Memory B cell (primary cell): Measurements from ENCODE around the gene NTSR1.

ENCODE experiments used
- ATAC-seq: fragments of 150-1000 bp; cut with Tn5 transposase; 2 replicates; pipeline ENCODE4 v1.10.0; 2021; ENCODE audit warnings: low read depth, mild to moderate bottlenecking, moderate library complexity
- DNase-seq, 2 donors: peaks; one replicate each; pipeline ENCODE4 v3.0.0; 2022; ENCODE audit warnings: low spot score in 2 of 2
- H3K27ac Mint-ChIP-seq: one replicate; pipeline ENCODE4 v1.8.0; 2022; ENCODE audit warnings: mild to moderate bottlenecking, moderate library complexity, mixed read lengths
- H3K27me3 Mint-ChIP-seq: one replicate; pipeline ENCODE4 v1.8.0; 2022; ENCODE audit warnings: mixed read lengths
- H3K36me3 Mint-ChIP-seq: one replicate; pipeline ENCODE4 v1.8.0; 2022; ENCODE audit warnings: mild to moderate bottlenecking, mixed read lengths
- H3K4me1 Mint-ChIP-seq: one replicate; pipeline ENCODE4 v1.8.0; 2022; ENCODE audit warnings: mixed read lengths
- H3K4me3 Mint-ChIP-seq: one replicate; pipeline ENCODE4 v1.8.0; 2022; ENCODE audit warnings: mild to moderate bottlenecking, moderate library complexity, mixed read lengths
- H3K9me3 Mint-ChIP-seq: one replicate; pipeline ENCODE4 v1.8.0; 2022; ENCODE audit warnings: mixed read lengths

NTSR1 gene

DNA sequence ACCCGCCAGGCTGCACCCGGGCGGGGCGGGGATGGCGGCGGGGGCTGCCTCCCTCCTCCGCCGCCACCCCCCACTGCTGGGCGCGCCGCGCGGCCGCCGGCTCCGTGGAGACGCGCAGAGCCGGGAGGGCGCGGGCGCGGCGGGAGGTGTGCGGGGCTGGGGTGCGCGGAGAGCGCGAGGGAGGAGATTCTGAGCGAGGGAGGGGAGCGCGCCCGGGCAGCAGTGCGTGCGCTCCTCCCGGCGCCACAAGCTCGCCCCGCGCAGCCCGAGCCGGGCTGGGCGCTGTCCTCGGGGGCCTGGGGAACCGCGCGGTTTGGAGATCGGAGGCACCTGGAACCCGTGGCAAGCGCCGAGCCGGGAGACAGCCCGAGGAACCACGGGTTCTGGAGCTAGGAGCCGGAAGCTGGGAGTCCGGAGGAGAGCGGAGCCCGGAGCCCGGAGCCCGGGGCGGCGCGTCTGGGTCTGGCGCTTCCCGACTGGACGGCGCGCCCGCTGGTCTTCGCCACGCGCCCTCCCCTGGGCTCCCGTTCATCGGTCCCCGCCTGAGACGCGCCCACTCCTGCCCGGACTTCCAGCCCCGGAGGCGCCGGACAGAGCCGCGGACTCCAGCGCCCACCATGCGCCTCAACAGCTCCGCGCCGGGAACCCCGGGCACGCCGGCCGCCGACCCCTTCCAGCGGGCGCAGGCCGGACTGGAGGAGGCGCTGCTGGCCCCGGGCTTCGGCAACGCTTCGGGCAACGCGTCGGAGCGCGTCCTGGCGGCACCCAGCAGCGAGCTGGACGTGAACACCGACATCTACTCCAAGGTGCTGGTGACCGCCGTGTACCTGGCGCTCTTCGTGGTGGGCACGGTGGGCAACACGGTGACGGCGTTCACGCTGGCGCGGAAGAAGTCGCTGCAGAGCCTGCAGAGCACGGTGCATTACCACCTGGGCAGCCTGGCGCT, at the start of gene NTSR1:
Gene NTSR1 (plus strand): TSS at position 246 of the 946 bp plus-strand sequence. CDS start 372 bp downstream, at position 618.
- Mint-ChIP-seq H3K4me3 (no peak within 1 kb of the TSS), H3K9me3 (no peaks in the 10 kb centered on the region), H3K4me1 (peaks cover 6% of the 10 kb centered on the region), H3K27ac (no peak within 1 kb of the TSS), H3K27me3 (peaks cover 16% of the 10 kb centered on the region), H3K36me3 (no peaks in the 10 kb centered on the region)
- ATAC-seq (no peak), DNase-seq (no peak)

DNA sequence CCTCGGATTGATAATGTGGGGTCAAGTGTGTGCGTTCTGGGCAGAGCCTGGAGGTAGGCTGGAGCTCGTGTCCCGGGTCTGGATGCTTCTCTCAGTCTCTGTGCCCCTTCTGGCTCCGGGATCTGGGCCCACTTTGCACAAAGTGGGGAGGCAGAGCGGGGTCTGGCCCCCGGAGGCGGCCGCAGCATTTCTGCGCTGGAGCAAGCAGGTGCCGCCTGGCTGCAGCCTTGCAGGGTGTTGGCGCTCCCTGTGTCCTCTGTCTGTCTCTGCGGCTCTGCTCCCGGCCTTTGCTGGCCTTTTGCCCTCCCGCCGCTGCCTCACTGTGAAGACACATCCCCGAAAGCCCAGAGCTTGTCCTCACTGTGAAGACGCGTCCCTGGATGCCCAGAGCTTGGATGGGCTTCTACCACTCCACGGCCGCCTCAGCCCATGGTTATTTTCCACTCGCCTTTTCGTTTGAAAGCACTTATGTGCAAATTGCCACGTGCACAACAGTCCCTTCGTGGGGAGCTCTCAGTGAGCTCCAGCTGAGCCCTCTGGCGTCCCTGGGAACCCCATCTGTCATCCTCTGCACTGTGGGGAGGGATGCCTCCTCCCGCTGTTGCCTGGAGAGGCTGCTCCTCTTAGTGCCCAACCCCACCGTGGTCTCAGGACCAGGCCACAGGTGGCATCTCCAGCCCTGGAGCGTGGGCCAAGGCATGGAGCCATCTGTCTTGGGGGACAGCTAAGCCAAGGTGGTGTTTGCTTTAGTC, 49.0 kb upstream of the NTSR1 start:
- no peaks in the 10 kb centered on the region for H3K36me3 Mint-ChIP-seq
- H3K4me3 Mint-ChIP-seq, result no peak overlapping the region
- H3K27ac Mint-ChIP-seq, result no peak overlapping the region
- no peak for ATAC-seq
- no peaks in the 10 kb centered on the region for H3K27me3 Mint-ChIP-seq
- DNase-seq, result no peak
- H3K9me3 Mint-ChIP-seq, result no peaks in the 10 kb centered on the region
- peaks cover 3% of the 10 kb centered on the region for H3K4me1 Mint-ChIP-seq

DNA sequence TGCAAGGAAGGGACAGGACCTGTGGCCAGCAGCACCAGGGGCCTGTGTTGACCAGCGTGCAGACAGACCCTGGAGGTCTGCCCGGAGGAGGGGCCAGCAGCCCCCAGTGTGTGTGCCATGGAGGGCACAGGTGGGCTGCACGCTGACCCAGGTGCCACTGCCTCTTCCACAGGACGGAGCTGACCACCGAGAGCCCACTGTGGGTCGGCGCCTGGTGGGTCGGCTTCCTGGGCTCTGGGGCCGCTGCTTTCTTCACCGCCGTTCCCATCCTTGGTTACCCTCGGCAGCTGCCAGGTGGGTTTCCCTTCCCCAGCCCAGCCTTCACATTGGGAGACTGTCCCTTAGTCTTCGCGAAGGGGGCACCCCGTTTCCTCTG, 48.4 kb upstream of the NTSR1 start:
- peaks cover 3% of the 10 kb centered on the region for H3K4me1 Mint-ChIP-seq
- H3K36me3 Mint-ChIP-seq, result no peaks in the 10 kb centered on the region
- H3K27me3 Mint-ChIP-seq, result no peaks in the 10 kb centered on the region
- H3K27ac Mint-ChIP-seq, result no peak overlapping the region
- H3K4me3 Mint-ChIP-seq, result no peak overlapping the region
- ATAC-seq (no peak), DNase-seq (no peak)
- no peaks in the 10 kb centered on the region for H3K9me3 Mint-ChIP-seq

DNA sequence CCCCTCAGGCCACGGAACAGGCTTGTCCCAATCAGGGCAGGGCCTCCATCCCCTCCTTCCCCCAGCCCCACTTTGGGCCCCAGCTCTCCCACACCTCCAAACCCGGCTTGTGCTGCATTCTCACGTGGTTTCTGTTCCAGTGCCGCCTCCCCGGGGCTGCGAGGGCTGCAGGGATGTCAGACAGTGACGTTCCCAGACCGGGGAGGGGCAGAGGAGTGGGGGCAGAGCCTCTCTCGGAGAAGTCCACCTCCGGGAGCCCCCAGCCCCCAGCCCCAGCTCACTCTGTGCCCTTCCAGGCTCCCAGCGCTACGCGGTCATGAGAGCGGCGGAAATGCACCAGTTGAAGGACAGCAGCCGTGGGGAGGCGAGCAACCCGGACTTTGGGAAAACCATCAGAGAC, 47.9 kb upstream of the NTSR1 start:
- H3K4me1 Mint-ChIP-seq, result peaks cover 3% of the 10 kb centered on the region
- no peak for ATAC-seq
- no peak for DNase-seq
- H3K27me3 Mint-ChIP-seq, result no peaks in the 10 kb centered on the region
- H3K9me3 Mint-ChIP-seq, result no peaks in the 10 kb centered on the region
- H3K27ac Mint-ChIP-seq, result no peak overlapping the region
- no peak overlapping the region for H3K4me3 Mint-ChIP-seq
- no peaks in the 10 kb centered on the region for H3K36me3 Mint-ChIP-seq

DNA sequence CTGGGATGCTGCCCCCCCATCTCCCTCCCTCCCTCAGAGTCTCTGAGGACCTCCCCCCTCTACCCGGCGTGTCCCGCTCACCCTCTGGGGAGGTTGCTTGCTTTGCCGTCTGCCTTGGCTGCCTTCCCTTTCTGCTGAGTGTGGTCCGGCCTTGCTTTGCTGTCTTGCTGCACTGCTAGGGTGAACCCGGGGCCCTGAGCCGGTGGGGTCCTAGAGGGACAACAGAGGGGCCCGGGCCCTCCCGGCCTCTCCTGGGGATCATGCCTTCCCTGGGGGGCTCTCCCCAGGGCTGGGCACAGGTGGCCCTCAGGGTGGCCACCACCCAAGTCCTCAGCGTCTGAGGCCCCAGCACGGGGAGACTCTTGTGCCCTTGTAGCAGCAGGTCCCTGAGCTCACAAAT, 47.0 kb upstream of the NTSR1 start:
- Mint-ChIP-seq H3K27me3 (no peaks in the 10 kb centered on the region), H3K4me1 (peaks cover 3% of the 10 kb centered on the region), H3K9me3 (no peaks in the 10 kb centered on the region), H3K36me3 (no peaks in the 10 kb centered on the region), H3K4me3 (no peak overlapping the region), H3K27ac (no peak overlapping the region)
- ATAC-seq, result no peak
- DNase-seq, result no peak

DNA sequence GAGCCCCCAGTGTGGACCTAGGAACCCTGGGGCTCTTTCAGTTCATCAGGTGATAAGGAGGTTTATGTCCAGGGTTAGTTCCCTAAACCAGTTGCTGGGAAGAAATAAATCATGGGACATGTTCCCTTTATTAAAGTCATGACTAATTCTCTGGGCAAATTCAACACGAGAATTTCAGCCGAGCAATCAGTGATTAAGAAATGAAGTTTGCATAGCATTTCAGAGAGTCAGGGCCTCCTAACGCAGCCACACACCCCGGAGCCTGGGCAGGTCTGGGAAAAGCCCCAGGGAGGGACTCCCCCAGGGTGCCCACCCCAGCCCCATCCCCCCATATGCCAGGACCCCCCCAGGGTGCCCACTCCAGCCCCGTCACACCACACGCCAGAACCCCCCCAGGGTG, 46.2 kb upstream of the NTSR1 start:
- no peak overlapping the region for H3K27ac Mint-ChIP-seq
- ATAC-seq, result no peak
- peaks cover 3% of the 10 kb centered on the region for H3K4me1 Mint-ChIP-seq
- no peak overlapping the region for H3K4me3 Mint-ChIP-seq
- H3K36me3 Mint-ChIP-seq, result no peaks in the 10 kb centered on the region
- H3K27me3 Mint-ChIP-seq, result no peaks in the 10 kb centered on the region
- no peaks in the 10 kb centered on the region for H3K9me3 Mint-ChIP-seq
- no peak for DNase-seq

DNA sequence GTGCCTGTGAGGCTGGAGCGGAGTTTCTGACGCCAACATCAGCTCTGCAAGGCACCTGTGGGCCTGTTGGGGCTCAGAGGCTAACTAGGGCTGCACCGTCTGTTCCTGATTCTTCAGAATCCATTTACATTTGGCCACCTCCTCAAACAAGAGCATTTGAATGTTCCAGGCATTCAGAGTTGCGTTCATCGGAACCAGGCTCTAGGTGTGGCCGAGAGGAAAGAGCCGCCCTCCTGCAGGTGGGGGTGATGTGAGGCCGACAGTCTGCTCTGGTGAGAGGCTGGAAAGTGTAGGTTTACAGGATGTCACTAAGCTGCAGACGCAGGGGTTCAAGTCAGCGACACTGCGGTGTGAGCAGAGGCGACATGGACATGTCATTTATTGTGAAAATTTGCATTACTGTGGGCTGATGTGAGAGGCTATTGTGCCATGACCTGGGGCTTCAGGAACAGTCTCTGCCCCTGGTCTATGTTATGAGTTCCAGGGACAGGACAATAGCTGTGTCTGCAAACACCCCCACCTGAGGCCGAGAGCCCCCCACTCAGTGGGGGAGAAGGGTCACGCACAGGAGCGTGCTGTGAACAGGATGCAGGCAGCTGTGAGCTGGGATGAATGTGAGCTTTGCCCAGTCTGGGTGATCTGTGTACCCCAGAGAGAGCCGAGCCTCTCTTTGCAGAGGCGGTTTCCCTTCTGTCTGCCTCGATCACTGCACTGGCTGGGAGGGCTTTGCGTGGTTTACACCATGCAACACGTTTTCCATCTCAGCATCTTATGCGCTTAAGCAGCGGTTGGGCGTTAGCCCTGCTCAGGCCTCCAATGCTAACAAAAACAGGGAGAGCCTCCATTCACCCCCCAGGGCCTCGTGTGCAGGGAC, 45.3 kb upstream of the NTSR1 start:
- no peak for DNase-seq
- no peak for ATAC-seq
- Mint-ChIP-seq H3K9me3 (no peaks in the 10 kb centered on the region), H3K4me3 (no peak overlapping the region), H3K36me3 (no peaks in the 10 kb centered on the region), H3K4me1 (peaks cover 3% of the 10 kb centered on the region), H3K27ac (no peak overlapping the region), H3K27me3 (no peaks in the 10 kb centered on the region)

DNA sequence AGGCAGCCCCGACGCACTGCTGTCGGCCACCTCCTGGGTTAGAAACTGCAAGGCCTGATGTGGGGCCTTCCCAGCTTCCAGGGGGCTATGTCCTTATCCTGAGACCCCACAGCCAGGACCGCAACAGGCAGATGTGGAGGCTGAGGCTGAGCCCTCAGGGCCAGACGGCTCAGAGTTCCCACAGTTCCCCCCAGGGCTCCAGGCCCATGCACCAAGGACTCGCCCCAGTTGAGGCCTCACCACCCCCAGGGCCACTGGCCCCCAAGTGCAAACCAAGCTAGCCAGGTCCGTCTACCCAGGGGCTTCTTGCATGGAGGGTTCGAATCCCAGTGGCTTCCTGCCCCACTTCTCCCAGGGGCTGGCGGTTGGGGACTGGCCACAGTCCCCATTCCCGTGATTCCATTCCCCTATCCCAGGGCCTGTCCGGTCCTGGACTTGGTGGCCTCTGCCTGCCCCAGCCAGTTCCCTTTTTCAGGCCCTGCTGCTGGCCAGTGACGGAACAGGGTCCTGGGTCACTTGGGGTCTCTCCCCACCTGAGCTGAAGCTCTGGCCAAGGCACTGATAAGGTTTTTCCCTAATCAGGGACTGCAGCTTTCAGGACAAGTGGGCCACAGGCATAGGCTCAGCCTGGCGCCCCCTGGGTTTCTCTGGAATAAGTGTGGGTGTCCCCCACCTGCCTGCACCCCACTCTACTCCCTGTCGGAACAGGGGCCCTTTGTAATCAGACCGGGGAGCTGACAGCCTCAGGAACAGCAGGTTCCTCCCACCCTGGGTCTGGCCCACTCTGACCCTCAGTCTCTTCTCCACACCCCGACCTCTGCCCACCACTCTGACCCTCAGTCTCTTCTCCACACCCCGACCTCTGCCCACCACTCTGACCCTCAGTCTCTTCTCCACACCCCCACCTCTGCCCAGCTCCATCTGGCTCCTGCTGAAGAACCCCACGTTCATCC, 44.3 kb upstream of the NTSR1 start:
- Mint-ChIP-seq H3K27ac (no peak overlapping the region), H3K4me1 (no peaks in the 10 kb centered on the region), H3K4me3 (no peak overlapping the region), H3K36me3 (no peaks in the 10 kb centered on the region), H3K27me3 (no peaks in the 10 kb centered on the region), H3K9me3 (no peaks in the 10 kb centered on the region)
- DNase-seq, result no peak
- ATAC-seq, result no peak

DNA sequence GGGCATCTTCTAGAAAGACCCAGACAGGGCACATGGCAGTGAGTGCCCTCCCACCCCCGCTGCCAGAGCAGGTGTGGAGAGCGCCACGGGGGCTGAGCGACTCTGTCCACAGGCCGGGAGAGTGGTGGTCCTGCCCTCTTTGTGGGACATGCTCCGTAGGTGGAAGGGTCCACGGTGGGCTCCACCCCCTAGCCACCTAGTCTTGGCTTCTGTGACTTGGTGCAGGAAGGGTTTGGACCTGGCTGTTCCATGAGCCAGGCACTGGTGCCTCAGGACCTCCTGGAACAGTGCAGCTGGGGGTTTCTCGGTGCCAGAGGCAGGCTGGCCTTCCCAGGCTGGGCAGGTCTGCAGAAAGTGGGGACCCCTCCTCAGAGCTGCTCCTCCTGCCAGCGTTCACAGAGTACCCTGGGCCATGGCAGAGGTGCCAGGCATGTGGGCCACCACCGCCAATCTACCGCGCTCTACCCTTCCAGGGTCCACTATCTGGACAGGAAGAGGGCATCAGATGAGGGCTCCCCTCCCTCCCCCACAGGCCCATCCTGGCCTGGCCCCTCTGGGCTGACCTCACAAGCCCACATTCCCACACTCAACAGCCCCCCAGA, 43.4 kb upstream of the NTSR1 start:
- DNase-seq (no peak), ATAC-seq (no peak)
- H3K4me1 Mint-ChIP-seq, result no peaks in the 10 kb centered on the region
- no peaks in the 10 kb centered on the region for H3K27me3 Mint-ChIP-seq
- H3K27ac Mint-ChIP-seq, result no peak overlapping the region
- H3K9me3 Mint-ChIP-seq, result no peaks in the 10 kb centered on the region
- H3K36me3 Mint-ChIP-seq, result no peaks in the 10 kb centered on the region
- H3K4me3 Mint-ChIP-seq, result no peak overlapping the region

DNA sequence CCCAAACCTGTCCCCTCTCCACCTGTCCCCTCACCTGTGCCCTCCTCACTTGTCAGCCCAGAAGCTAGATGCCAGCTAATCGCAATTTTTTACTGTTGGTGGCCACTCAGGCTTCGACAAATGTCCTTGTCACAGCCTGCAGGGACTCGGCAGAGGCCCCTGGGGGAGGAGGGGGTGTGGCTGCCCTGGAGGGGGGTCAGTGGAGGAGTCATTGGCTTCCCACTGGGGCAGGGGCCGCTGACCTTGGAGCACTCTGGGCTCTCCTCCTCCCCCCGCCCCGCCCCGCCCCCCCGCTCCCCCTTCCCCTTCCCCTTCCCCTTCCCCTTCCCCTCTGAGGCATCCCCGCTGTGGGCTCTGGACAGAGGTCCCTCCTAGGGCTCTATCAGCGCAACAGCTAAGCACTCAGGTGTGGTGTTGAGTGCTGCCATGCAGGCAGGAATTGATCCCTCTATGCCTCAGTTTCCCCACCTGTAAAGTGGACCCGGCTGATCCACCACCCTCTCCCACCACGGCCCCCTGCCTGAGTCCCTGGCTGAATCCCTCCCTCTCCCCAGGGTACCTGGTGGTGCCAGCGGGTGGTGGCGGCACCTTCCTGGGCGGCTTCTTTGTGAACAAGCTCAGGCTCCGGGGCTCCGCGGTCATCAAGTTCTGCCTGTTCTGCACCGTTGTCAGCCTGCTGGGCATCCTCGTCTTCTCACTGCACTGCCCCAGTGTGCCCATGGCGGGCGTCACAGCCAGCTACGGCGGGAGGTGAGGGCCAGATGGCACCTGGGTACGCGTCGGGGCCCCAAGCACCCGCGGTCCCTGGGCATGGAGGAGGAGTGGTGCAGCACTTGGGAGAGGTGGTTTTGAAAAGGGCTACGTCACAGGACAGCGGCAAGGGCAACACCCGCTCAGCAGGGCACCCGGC, 42.6 kb upstream of the NTSR1 start:
- Mint-ChIP-seq H3K27me3 (no peaks in the 10 kb centered on the region), H3K4me1 (no peaks in the 10 kb centered on the region), H3K4me3 (no peak overlapping the region), H3K36me3 (no peaks in the 10 kb centered on the region), H3K27ac (no peak overlapping the region), H3K9me3 (no peaks in the 10 kb centered on the region)
- DNase-seq (no peak), ATAC-seq (no peak)

DNA sequence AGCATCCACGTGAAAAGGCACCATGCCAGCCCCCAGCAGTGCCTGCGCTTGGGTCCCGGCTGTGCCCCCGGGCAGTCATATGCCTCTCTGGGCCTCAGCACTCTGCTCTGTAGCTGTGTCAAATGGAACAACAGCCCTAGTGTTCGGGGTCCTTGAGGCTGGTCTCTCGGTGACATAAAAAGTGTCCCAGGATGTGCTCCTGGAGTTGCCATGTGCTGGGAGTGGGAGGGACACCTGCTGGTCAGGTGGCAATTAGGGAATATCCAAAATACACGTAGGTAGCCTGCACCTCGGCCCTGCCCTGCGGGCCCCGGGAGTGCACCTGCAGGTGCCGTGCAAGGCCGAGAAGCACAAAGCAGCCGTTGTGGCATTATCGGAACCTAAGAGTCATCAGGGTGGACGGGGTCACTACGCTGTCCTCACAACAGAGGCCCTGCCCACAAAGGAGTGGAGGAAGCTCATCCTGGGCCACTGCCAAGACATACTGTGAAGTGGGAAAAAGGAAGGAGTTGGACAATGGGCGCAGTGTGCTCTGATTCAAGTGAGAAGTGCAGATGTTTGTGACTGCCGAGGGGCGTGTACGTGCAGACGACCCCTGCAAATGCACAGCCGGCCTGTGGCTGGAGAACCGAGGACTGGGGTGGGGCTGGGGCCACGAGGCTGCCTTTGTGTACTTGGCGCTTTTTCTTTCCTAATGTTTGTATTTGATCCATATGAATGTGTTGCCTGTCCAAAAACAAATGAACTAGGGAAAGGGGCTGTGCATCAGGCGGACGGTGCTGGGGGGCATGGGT, 41.7 kb upstream of the NTSR1 start:
- no peaks in the 10 kb centered on the region for H3K9me3 Mint-ChIP-seq
- DNase-seq (no peak), ATAC-seq (no peak)
- no peak overlapping the region for H3K4me3 Mint-ChIP-seq
- H3K36me3 Mint-ChIP-seq, result peaks cover 2% of the 10 kb centered on the region
- H3K4me1 Mint-ChIP-seq, result no peaks in the 10 kb centered on the region
- no peak overlapping the region for H3K27ac Mint-ChIP-seq
- no peaks in the 10 kb centered on the region for H3K27me3 Mint-ChIP-seq
